DOHH2 (cell line): Measurements from ENCODE around the gene RASD2.

ENCODE experiments used
- H3F3A ChIP-seq: fragments of 200-600 bp; sonication (generic), shearing (Covaris generic); 2 replicates; pipeline ENCODE4 v1.6.0; 2016; ENCODE audit warnings: antibody characterized with exemption, mild to moderate bottlenecking; ENCODE audit not compliant: control insufficient read depth, insufficient read depth
- H3K27ac ChIP-seq: fragments of 200-600 bp; sonication (generic); 2 replicates; pipeline ENCODE4 v1.5.1; 2014; ENCODE audit warnings: low read depth, mild to moderate bottlenecking, low read length, moderate library complexity
- H3K27me3 ChIP-seq: fragments of 200-600 bp; sonication (generic); 2 replicates; pipeline ENCODE4 v1.6.1; 2014; ENCODE audit warnings: mild to moderate bottlenecking, low read length, mixed read lengths; ENCODE audit not compliant: control insufficient read depth
- H3K36me3 ChIP-seq: fragments of 200-600 bp; sonication (generic); 2 replicates; pipeline ENCODE4 v1.6.1; 2014; ENCODE audit warnings: mild to moderate bottlenecking, low read length, moderate library complexity, mixed read lengths; ENCODE audit not compliant: control insufficient read depth
- H3K4me1 ChIP-seq: fragments of 200-600 bp; sonication (generic); 2 replicates; pipeline ENCODE4 v1.6.1; 2014; ENCODE audit warnings: mild to moderate bottlenecking, low read length, mixed read lengths; ENCODE audit not compliant: control insufficient read depth
- H3K4me2 ChIP-seq: fragments of 200-600 bp; sonication (generic); 2 replicates; pipeline ENCODE4 v1.6.0; 2014; ENCODE audit warnings: mild to moderate bottlenecking, low read length, moderate library complexity
- H3K4me3 ChIP-seq: fragments of 200-600 bp; sonication (generic); 2 replicates; pipeline ENCODE4 v1.5.1; 2014; ENCODE audit warnings: mild to moderate bottlenecking, low read length, mixed read lengths
- H3K79me2 ChIP-seq: fragments of 200-600 bp; sonication (generic); 2 replicates; pipeline ENCODE4 v1.6.1; 2014; ENCODE audit warnings: mild to moderate bottlenecking, low read length, mixed read lengths; ENCODE audit not compliant: control insufficient read depth
- H3K9me2 ChIP-seq: fragments of 200-600 bp; sonication (generic); replicated peaks from 2 replicates; pipeline ENCODE4 v1.6.1; 2014; ENCODE audit warnings: mild to moderate bottlenecking, low read length, mixed read lengths; ENCODE audit not compliant: control insufficient read depth
- H3K9me3 ChIP-seq: fragments of 200-600 bp; sonication (generic); 2 replicates; pipeline ENCODE4 v1.6.1; 2014; ENCODE audit warnings: antibody characterized with exemption, low read length, mixed read lengths; ENCODE audit not compliant: control insufficient read depth, insufficient read depth
- H4K20me1 ChIP-seq: fragments of 200-600 bp; sonication (generic); 2 replicates; pipeline ENCODE4 v1.6.0; 2014; ENCODE audit warnings: low read depth, mild to moderate bottlenecking, antibody characterized with exemption, low read length, moderate library complexity; ENCODE audit not compliant: control insufficient read depth, insufficient read depth
- CTCF ChIP-seq: fragments of 200-600 bp; sonication (generic); IDR thresholded peaks from one replicate; pipeline ENCODE4 v1.5.1; 2014; ENCODE audit warnings: antibody characterized with exemption, mild to moderate bottlenecking, low read depth, low read length; ENCODE audit not compliant: poor library complexity, severe bottlenecking
- EZH2phosphoT487 ChIP-seq: fragments of 200-600 bp; sonication (generic); IDR thresholded peaks from 2 replicates; pipeline ENCODE4 v1.6.1; 2017; ENCODE audit warnings: borderline replicate concordance, mild to moderate bottlenecking, antibody characterized with exemption, low read length, moderate library complexity, mixed read lengths

The RASD2 gene

DNA sequence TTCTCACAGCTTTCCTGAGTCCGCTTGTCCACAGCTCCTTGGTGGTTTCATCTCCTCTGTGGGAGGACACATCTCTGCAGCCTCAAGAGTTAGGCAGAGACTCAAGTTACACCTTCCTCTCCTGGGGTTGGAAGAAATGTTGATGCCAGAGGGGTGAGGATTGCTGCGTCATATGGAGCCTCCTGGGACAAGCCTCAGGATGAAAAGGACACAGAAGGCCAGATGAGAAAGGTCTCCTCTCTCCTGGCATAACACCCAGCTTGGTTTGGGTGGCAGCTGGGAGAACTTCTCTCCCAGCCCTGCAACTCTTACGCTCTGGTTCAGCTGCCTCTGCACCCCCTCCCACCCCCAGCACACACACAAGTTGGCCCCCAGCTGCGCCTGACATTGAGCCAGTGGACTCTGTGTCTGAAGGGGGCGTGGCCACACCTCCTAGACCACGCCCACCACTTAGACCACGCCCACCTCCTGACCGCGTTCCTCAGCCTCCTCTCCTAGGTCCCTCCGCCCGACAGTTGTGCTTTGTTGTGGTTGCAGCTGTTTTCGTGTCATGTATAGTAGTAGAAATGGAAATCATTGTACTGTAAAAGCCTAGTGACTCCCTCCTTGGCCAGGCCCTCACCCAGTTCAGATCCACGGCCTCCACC, 11.7 kb downstream of the RASD2 start:
- Histone ChIP-seq H3K4me1 (peaks cover 8% of the 10 kb centered on the region), H3F3A (no peaks in the 10 kb centered on the region), H3K79me2 (no peaks in the 10 kb centered on the region), H3K9me3 (no peaks in the 10 kb centered on the region), H3K27me3 (peaks cover 8% of the 10 kb centered on the region; the same call in 1 of the 2 replicates), H3K27ac (no peak overlapping the region), H3K4me2 (no peak overlapping the region), H3K4me3 (no peak overlapping the region), H3K9me2 (no peaks in the 10 kb centered on the region), H4K20me1 (no peaks in the 10 kb centered on the region), H3K36me3 (no peaks in the 10 kb centered on the region)
- TF ChIP-seq EZH2phosphoT487 (no peak), CTCF (no peak)

- H3K4me2 ChIP-seq = no peak overlapping the region
- no peak overlapping the region for H3K27ac ChIP-seq
These were observed 12.2 kb downstream of the RASD2 start for GRCh38 chr22:35552846-35553245.

DNA sequence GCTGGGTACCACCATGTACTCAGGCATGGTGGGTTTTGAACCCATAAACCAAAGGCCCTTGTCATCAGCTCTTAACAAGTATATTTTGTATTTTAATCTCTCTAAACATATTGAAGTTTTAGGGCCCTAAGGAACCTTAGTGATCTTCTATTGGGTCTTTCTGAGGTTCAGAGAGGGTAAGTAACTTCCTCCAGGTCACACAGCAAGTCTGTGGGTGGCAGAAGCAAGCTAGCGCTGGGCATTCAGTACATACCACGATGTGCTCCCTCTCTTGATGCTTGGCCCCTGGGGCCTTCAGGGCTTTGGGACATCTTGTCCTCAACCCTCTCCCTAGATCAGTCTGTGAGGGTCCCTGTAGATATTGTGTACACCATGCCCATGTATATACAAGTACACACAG, 12.7 kb downstream of the RASD2 start:
- peaks cover 11% of the 10 kb centered on the region for H3K27me3 ChIP-seq
- no peaks in the 10 kb centered on the region for H3K36me3 ChIP-seq
- peaks cover 8% of the 10 kb centered on the region for H3K4me1 ChIP-seq
- no peak overlapping the region for H3K4me2 ChIP-seq
- no peak overlapping the region for H3K4me3 ChIP-seq
- TF ChIP-seq EZH2phosphoT487 = no peak
- no peak for TF ChIP-seq CTCF
- H3K79me2 ChIP-seq = no peaks in the 10 kb centered on the region
- no peaks in the 10 kb centered on the region for H3K9me2 ChIP-seq
- no peak overlapping the region for H3K27ac ChIP-seq
- no peaks in the 10 kb centered on the region for H4K20me1 ChIP-seq
- no peaks in the 10 kb centered on the region for H3F3A ChIP-seq
- no peaks in the 10 kb centered on the region for H3K9me3 ChIP-seq

More at GRCh38 chr22:35552846-35553245, 12.2 kb downstream of the RASD2 start:
- H3K36me3 ChIP-seq = no peaks in the 10 kb centered on the region
- H3K4me1 ChIP-seq = peaks cover 8% of the 10 kb centered on the region
- peaks cover 8% of the 10 kb centered on the region; the same call in 1 of the 2 replicates for H3K27me3 ChIP-seq
- no peaks in the 10 kb centered on the region for H3K9me2 ChIP-seq
- no peak overlapping the region for H3K4me3 ChIP-seq
- no peak for TF ChIP-seq EZH2phosphoT487
- TF ChIP-seq CTCF = no peak
- no peaks in the 10 kb centered on the region for H3K79me2 ChIP-seq
- no peaks in the 10 kb centered on the region for H3K9me3 ChIP-seq
- H4K20me1 ChIP-seq = no peaks in the 10 kb centered on the region
- H3F3A ChIP-seq = no peaks in the 10 kb centered on the region
